MM.1S (cell line): Measurements from ENCODE around the gene SRC.
"Not testable (repeated sequence)": the region's sequence is repeated elsewhere in the genome, so short reads cannot be mapped to it uniquely, and the experiment has no call there.

Experiments used
- DNase-seq: peaks from one replicate; pipeline ENCODE4 v3.0.0-alpha.2; 2015
- H2AFZ ChIP-seq: fragments of 300-600 bp; sonication (generic); 2 replicates; pipeline ENCODE4 v1.6.0; 2016; ENCODE audit warnings: antibody characterized with exemption, low read length
- H3F3A ChIP-seq: fragments of 300-600 bp; sonication (generic); 2 replicates; pipeline ENCODE4 v1.6.1; 2016; ENCODE audit warnings: mild to moderate bottlenecking, antibody characterized with exemption, low read length, moderate library complexity, mixed read lengths; ENCODE audit not compliant: insufficient read depth
- H3K27ac ChIP-seq: fragments of 300-600 bp; sonication (generic); 2 replicates; pipeline ENCODE4 v1.5.1; 2016; ENCODE audit warnings: mild to moderate bottlenecking, low read length
- H3K27me3 ChIP-seq: fragments of 300-600 bp; sonication (generic); replicated peaks from 2 replicates; pipeline ENCODE4 v1.6.0; 2016; ENCODE audit warnings: low read length; ENCODE audit not compliant: insufficient read depth
- H3K36me3 ChIP-seq: fragments of 300-600 bp; sonication (generic); replicated peaks from 2 replicates; pipeline ENCODE4 v1.6.1; 2016; ENCODE audit warnings: mild to moderate bottlenecking, low read length, mixed read lengths; ENCODE audit not compliant: insufficient read depth
- H3K4me1 ChIP-seq: fragments of 300-600 bp; sonication (generic); 2 replicates; pipeline ENCODE4 v1.6.1; 2016; ENCODE audit warnings: low read length, mixed read lengths
- H3K4me2 ChIP-seq: fragments of 300-600 bp; sonication (generic); 2 replicates; pipeline ENCODE4 v1.6.0; 2016; ENCODE audit warnings: low read depth, low read length
- H3K4me3 ChIP-seq: fragments of 300-600 bp; sonication (generic); 2 replicates; pipeline ENCODE4 v1.5.1; 2016; ENCODE audit warnings: low read length, mixed read lengths
- H3K79me2 ChIP-seq: fragments of 300-600 bp; sonication (generic); 2 replicates; pipeline ENCODE4 v1.6.1; 2016; ENCODE audit warnings: mixed run types, low read length, mixed read lengths
- H3K9ac ChIP-seq: fragments of 300-600 bp; sonication (generic); 2 replicates; pipeline ENCODE4 v1.6.1; 2016; ENCODE audit warnings: low read length, mixed read lengths
- H3K9me2 ChIP-seq: fragments of 300-600 bp; sonication (generic); replicated peaks from 2 replicates; pipeline ENCODE4 v1.6.1; 2016; ENCODE audit warnings: mild to moderate bottlenecking, low read length, mixed read lengths; ENCODE audit not compliant: insufficient read depth
- H3K9me3 ChIP-seq: fragments of 300-600 bp; sonication (generic); replicated peaks from 2 replicates; pipeline ENCODE4 v1.6.1; 2016; ENCODE audit warnings: mild to moderate bottlenecking, low read length, mixed read lengths; ENCODE audit not compliant: insufficient read depth
- H4K20me1 ChIP-seq: fragments of 300-600 bp; sonication (generic); 2 replicates; pipeline ENCODE4 v1.6.1; 2016; ENCODE audit warnings: mild to moderate bottlenecking, low read length, moderate library complexity, mixed read lengths; ENCODE audit not compliant: insufficient read depth
- EZH2 ChIP-seq: fragments of 300-600 bp; sonication (generic); optimal IDR thresholded peaks from 2 replicates; pipeline ENCODE3; 2017; ENCODE audit warnings: low read depth, mild to moderate bottlenecking, antibody characterized with exemption, low read length, mixed read lengths
- EZH2phosphoT487 ChIP-seq: fragments of 300-600 bp; sonication (generic); IDR thresholded peaks from 2 replicates; pipeline ENCODE4 v1.6.1; 2018; ENCODE audit warnings: antibody characterized with exemption, low read length
- TF ChIP-seq, protein P1 (sequence below): fragments of 300-600 bp; sonication (generic); IDR thresholded peaks from 2 replicates; pipeline ENCODE4 v1.5.1; 2016; ENCODE audit warnings: antibody characterized with exemption, low read length, mixed read lengths

Gene SRC

DNA sequence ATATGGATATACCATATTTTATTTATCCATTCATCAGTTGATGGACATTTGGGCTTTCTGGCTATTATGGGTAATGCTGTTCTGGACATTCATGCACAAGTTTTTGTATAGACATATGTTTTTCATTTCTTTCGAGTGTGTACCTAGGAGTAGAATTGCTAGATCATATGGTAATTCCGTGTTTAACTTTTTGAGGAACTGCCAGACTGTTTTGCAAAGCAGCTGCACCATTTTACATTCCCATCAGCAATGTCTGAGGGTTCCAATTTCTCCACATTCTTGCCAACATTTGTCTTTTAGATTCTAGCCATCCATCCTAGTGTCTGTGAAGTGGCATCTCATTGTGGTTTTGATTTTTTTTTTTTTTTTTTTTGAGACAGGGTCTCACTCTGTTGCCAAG lies 20.8 kb downstream of the SRC start:
- Histone ChIP-seq H2AFZ (no peak overlapping the region), H3K9me3 (no peaks in the 10 kb centered on the region), H3K4me1 (peaks cover 27% of the 10 kb centered on the region), H3K36me3 (no peaks in the 10 kb centered on the region), H3F3A (peaks cover 25% of the 10 kb centered on the region), H3K9me2 (no peaks in the 10 kb centered on the region), H3K9ac (no peak overlapping the region; the same call in 1 of the 2 replicates), H3K4me2 (peak overlapping the region; percentile 53; the same call in 1 of the 2 replicates), H4K20me1 (no peaks in the 10 kb centered on the region), H3K4me3 (no peak overlapping the region), H3K79me2 (no peaks in the 10 kb centered on the region), H3K27ac (peak overlapping the region; percentile 77; the same call in 1 of the 2 replicates), H3K27me3 (no peaks in the 10 kb centered on the region)
- TF ChIP-seq, protein P1, sequence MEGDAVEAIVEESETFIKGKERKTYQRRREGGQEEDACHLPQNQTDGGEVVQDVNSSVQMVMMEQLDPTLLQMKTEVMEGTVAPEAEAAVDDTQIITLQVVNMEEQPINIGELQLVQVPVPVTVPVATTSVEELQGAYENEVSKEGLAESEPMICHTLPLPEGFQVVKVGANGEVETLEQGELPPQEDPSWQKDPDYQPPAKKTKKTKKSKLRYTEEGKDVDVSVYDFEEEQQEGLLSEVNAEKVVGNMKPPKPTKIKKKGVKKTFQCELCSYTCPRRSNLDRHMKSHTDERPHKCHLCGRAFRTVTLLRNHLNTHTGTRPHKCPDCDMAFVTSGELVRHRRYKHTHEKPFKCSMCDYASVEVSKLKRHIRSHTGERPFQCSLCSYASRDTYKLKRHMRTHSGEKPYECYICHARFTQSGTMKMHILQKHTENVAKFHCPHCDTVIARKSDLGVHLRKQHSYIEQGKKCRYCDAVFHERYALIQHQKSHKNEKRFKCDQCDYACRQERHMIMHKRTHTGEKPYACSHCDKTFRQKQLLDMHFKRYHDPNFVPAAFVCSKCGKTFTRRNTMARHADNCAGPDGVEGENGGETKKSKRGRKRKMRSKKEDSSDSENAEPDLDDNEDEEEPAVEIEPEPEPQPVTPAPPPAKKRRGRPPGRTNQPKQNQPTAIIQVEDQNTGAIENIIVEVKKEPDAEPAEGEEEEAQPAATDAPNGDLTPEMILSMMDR, result no peak
- TF ChIP-seq EZH2 (no peak), EZH2phosphoT487 (no peak)
- no peak for DNase-seq

DNA sequence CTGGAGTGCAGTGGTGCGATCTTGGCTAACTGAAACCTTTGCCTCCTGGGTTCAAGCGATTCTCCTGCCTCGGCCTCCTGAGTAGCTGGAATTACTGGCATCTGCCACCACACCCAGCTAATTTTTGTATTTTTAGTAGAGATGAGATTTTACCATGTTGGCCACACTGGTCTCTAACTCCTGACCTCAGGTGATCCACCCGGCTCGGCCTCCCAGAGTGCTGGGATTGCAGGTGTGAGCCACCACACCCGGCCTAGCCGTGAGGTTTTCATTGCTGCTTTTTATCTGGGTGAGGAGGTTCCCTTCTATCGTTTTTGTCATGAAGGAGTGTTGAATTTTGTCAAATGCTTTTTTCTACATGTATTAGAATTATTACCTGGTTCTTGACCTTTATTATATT lies 23.9 kb downstream of the SRC start:
- no peaks in the 10 kb centered on the region for H3K36me3 ChIP-seq
- H3K4me3 ChIP-seq, result no peak overlapping the region
- H3K4me2 ChIP-seq, result no peak overlapping the region
- no peak overlapping the region for H2AFZ ChIP-seq
- peaks cover 25% of the 10 kb centered on the region for H3K4me1 ChIP-seq
- no peaks in the 10 kb centered on the region for H3K27me3 ChIP-seq
- no peak for DNase-seq
- H3K27ac ChIP-seq, result no peak overlapping the region
- H3K79me2 ChIP-seq, result no peaks in the 10 kb centered on the region
- TF ChIP-seq EZH2phosphoT487 (no peak), EZH2 (no peak)
- TF ChIP-seq, protein P1, result no peak
- H3K9me3 ChIP-seq, result no peaks in the 10 kb centered on the region
- H3F3A ChIP-seq, result peaks cover 28% of the 10 kb centered on the region
- no peaks in the 10 kb centered on the region for H3K9me2 ChIP-seq
- no peaks in the 10 kb centered on the region for H4K20me1 ChIP-seq
- H3K9ac ChIP-seq, result no peak overlapping the region

DNA sequence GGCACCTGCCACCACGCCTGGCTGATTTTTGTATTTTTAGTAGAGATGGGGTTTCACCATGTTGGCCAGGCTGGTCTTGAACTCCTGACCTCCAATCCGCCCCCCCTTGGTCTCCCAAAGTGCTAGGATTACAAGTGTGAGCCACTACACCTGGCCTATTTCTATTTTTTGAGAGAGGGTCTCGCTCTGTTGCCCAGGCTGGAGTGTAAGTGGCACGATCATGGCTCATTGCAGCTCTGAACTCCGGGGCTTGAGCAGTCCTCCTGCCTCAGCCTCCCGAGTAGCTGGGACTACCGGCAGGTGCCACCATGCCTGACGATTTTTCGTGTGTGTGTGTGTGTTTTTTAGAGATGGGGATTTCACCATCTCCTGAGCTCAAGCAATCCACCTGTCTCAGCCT lies 25.9 kb downstream of the SRC start:
- H3K4me1 ChIP-seq, result peaks cover 18% of the 10 kb centered on the region
- H3F3A ChIP-seq, result peaks cover 19% of the 10 kb centered on the region
- not testable (repeated sequence) for H3K27me3 ChIP-seq, H3K4me3 ChIP-seq, H3K27ac ChIP-seq, H3K9me3 ChIP-seq, H2AFZ ChIP-seq, H3K4me2 ChIP-seq, H3K9me2 ChIP-seq, H3K9ac ChIP-seq, H3K79me2 ChIP-seq, H4K20me1 ChIP-seq, DNase-seq, H3K36me3 ChIP-seq

DNA sequence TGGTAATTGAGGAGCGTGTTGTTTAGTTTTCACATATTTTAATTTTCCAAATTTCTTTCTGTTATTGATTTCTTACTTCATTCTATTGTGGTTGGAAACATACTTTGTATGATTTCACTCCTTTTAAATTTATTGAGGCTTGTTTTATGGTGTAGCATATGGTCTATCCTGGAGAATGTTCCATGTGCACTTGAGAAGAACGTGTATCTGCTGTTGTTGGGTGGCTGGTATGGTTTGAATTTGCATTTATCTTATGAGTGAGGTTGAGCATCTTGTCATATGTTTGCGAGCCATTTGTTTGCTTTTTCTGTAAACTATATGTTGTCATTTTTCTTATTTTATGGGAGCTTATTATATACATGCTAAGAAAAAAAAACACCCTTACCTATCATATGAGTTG lies 26.5 kb downstream of the SRC start:
- no peak overlapping the region for H3K27ac ChIP-seq
- DNase-seq, result no peak

More for the DNA sequence above, 26.5 kb downstream of the SRC start:
- H3K27me3 ChIP-seq, result no peaks in the 10 kb centered on the region
- H3K4me3 ChIP-seq, result no peak overlapping the region
- H3K79me2 ChIP-seq, result no peaks in the 10 kb centered on the region
- peaks cover 17% of the 10 kb centered on the region for H3F3A ChIP-seq
- H3K4me2 ChIP-seq, result no peak overlapping the region
- no peak for TF ChIP-seq EZH2phosphoT487
- TF ChIP-seq, protein P1, result no peak
- TF ChIP-seq EZH2, result no peak
- no peak overlapping the region for H3K9ac ChIP-seq
- H3K9me2 ChIP-seq, result no peaks in the 10 kb centered on the region
- H2AFZ ChIP-seq, result no peak overlapping the region
- no peaks in the 10 kb centered on the region for H3K9me3 ChIP-seq
- no peaks in the 10 kb centered on the region for H4K20me1 ChIP-seq
- H3K4me1 ChIP-seq, result peaks cover 19% of the 10 kb centered on the region
- H3K36me3 ChIP-seq, result no peaks in the 10 kb centered on the region
